B cell (primary cell): Measurements from ENCODE around the gene PLEKHM3. TPM values are rescaled to one million over a fixed set of nuclear protein-coding genes. Genes with fewer than 3 reads are reported as not detected.

Source experiments
- ATAC-seq: fragments of 200-7000 bp; cut with Tn5 transposase; one replicate; pipeline ENCODE4 v1.10.0; 2021; ENCODE audit warnings: low read depth, mild to moderate bottlenecking, moderate number of reproducible peaks, moderate library complexity
- CTCF ChIA-PET: fragments of 350-600 bp; sonication (Branson Sonifier 250); formaldehyde crosslinking; loops from one replicate; lab custom pipeline; 2021; ENCODE audit warnings: antibody characterized with exemption, inconsistent platforms; lab: Charles Lee
- POLR2A ChIA-PET: fragments of 350-600 bp; sonication (Branson Sonifier 250); formaldehyde crosslinking; loops from one replicate; lab custom pipeline; 2021; ENCODE audit warnings: antibody characterized with exemption; lab: Charles Lee
- DNase-seq: peaks from one replicate; pipeline ENCODE4 v3.0.0; 2013
- H2AFZ ChIP-seq: 2 replicates; pipeline ENCODE4 v1.6.1; 2012; ENCODE audit warnings: mild to moderate bottlenecking, low read depth, low read length; ENCODE audit not compliant: insufficient read depth, poor library complexity, severe bottlenecking
- H3K27ac ChIP-seq, 2 donors: 1 replicate in 1 of 2; 2 replicates in 1 of 2; pipeline ENCODE4 v1.5.1; 2012 to 2013; ENCODE audit warnings: low read length in 2 of 2, mild to moderate bottlenecking in 2 of 2, moderate library complexity in 1 of 2
- H3K27me3 ChIP-seq, 4 experiments: fragments of 200-600 bp in 1 of 4; sonication (generic) in 1 of 4; replicated peaks in 1 of 4; 1 replicate in 2 of 4; 2 replicates in 2 of 4; pipeline versions ENCODE4 v1.6.1 to v1.7.0; 2013 to 2016; ENCODE audit warnings: low read length in 3 of 4, mild to moderate bottlenecking in 2 of 4, mixed read lengths in 1 of 4, moderate library complexity in 1 of 4; ENCODE audit not compliant: insufficient read depth in 4 of 4, control insufficient read depth in 3 of 4; ENCODE audit errors: control extremely low read depth in 1 of 4
- H3K36me3 ChIP-seq, 2 experiments: replicated peaks in 1 of 2; 1 replicate in 1 of 2; 2 replicates in 1 of 2; pipeline versions ENCODE4 v1.6.1 to v1.7.1; 2013; ENCODE audit warnings: low read length in 1 of 2; ENCODE audit not compliant: insufficient read depth in 2 of 2, control insufficient read depth in 1 of 2; ENCODE audit errors: control extremely low read depth in 1 of 2, extremely low read depth in 1 of 2
- H3K4me1 ChIP-seq, 2 donors: fragments of 200-600 bp in 1 of 2; sonication (generic) in 1 of 2; 1 replicate in 1 of 2; 2 replicates in 1 of 2; pipeline versions ENCODE4 v1.5.1 to v1.6.1; 2013 to 2017; ENCODE audit warnings: low read length in 2 of 2; ENCODE audit not compliant: control insufficient read depth in 2 of 2, insufficient read depth in 2 of 2
- H3K4me2 ChIP-seq: replicated peaks from 2 replicates; pipeline ENCODE3; 2012; ENCODE audit warnings: mild to moderate bottlenecking, low read depth, low read length; ENCODE audit not compliant: poor library complexity, severe bottlenecking
- H3K4me3 ChIP-seq, 5 experiments: fragments of 200-600 bp in 1 of 5; sonication (generic) in 1 of 5; 1 replicate in 3 of 5; 2 replicates in 2 of 5; pipeline versions ENCODE4 v1.5.1 to v1.7.0; 2011 to 2016; ENCODE audit warnings: low read length in 4 of 5, mild to moderate bottlenecking in 4 of 5, low read depth in 2 of 5, control low read depth in 1 of 5, moderate library complexity in 1 of 5; ENCODE audit not compliant: insufficient read depth in 1 of 5; ENCODE audit errors: control extremely low read depth in 1 of 5, extremely low read depth in 1 of 5
- H3K79me2 ChIP-seq: fragments of 200-600 bp; sonication (generic); one replicate; pipeline ENCODE4 v1.6.0; 2016; ENCODE audit warnings: low read length; ENCODE audit not compliant: control insufficient read depth, insufficient read depth
- H3K9ac ChIP-seq: fragments of 200-600 bp; sonication (generic); 2 replicates; pipeline ENCODE4 v1.6.1; 2017; ENCODE audit warnings: mild to moderate bottlenecking, low read length, moderate library complexity
- H3K9me3 ChIP-seq, 3 donors: one replicate each; pipeline versions ENCODE4 v1.6.1 to v1.7.1; 2013; ENCODE audit warnings: low read length in 2 of 3; ENCODE audit not compliant: control insufficient read depth in 2 of 3, insufficient read depth in 1 of 3; ENCODE audit errors: control extremely low read depth in 1 of 3
- H4K20me1 ChIP-seq: 2 replicates; pipeline ENCODE4 v1.6.0; 2012; ENCODE audit warnings: mild to moderate bottlenecking, low read length; ENCODE audit not compliant: insufficient read depth, control insufficient read depth, poor library complexity, severe bottlenecking
- H3K27ac Mint-ChIP-seq: one replicate; pipeline ENCODE4 v1.8.0; 2021; ENCODE audit warnings: mixed read lengths
- H3K27me3 Mint-ChIP-seq: one replicate; pipeline ENCODE4 v1.8.0; 2021; ENCODE audit warnings: mixed read lengths
- H3K4me1 Mint-ChIP-seq: one replicate; pipeline ENCODE4 v1.8.0; 2021; ENCODE audit warnings: mixed read lengths
- H3K4me3 Mint-ChIP-seq: one replicate; pipeline ENCODE4 v1.8.0; 2021; ENCODE audit warnings: mixed read lengths
- H3K9me3 Mint-ChIP-seq: one replicate; pipeline ENCODE4 v1.8.0; 2022; ENCODE audit warnings: mixed read lengths; ENCODE audit not compliant: insufficient read depth
- CTCF ChIP-seq: fragments of 200-600 bp; IDR thresholded peaks from one replicate; pipeline ENCODE4 v1.8.0; 2022; ENCODE audit warnings: antibody characterized with exemption, mild to moderate bottlenecking
- EZH2 ChIP-seq: IDR thresholded peaks from 2 replicates; pipeline ENCODE4 v1.6.1; 2012; ENCODE audit warnings: borderline replicate concordance, low read depth, mild to moderate bottlenecking, moderate library complexity, low read length; ENCODE audit not compliant: insufficient read depth, poor library complexity, severe bottlenecking
- WGBS: methylation state at CpG from one replicate; pipeline ENCODE4 v1.1.5; 2013; ENCODE audit warnings: missing lambda C conversion rate; ENCODE audit not compliant: insufficient coverage; 5-methylcytosine and 5-hydroxymethylcytosine counted together
- intact Hi-C: fragments of 100-400 bp; cut with micrococcal nuclease; formaldehyde crosslinking; loops from one replicate; pipeline ENCODE4 v1.10.0; 2022
- polyA plus RNA-seq: library from polyadenylated mRNA; depleted of rRNA; stranded (reverse); fragments of >200 nt; gene quantifications from 2 replicates; pipeline ENCODE4 v1.2.3, GENCODE V29; 2012
- total RNA-seq, 2 donors: library from RNA; stranded (reverse); fragments of 120-200 nt in 1 of 2; gene quantifications; 1 replicate in 1 of 2; 2 replicates in 1 of 2; pipeline versions ENCODE4 v1.2.3 to v1.2.4, GENCODE V29; 2013 to 2022

Gene PLEKHM3
- total and polyA plus RNA-seq, 2 donors (not counting 1 experiment from before 2014, with no cell fraction given): 4.0 to 17.7 TPM

GRCh38 chr2:207956771-207957170 lies 68.6 kb downstream of the PLEKHM3 start:
- TF ChIP-seq EZH2: no peak
- TF ChIP-seq CTCF: no peak
- peaks cover 12% of the 10 kb centered on the region for H3K4me1 Mint-ChIP-seq
- Histone ChIP-seq H3K36me3 (peaks cover 0 to 3% of the 10 kb centered on the region in 2 experiments), H4K20me1 (no peaks in the 10 kb centered on the region), H3K27ac (no peak overlapping the region), H3K4me2 (no peak overlapping the region), H3K79me2 (no peaks in the 10 kb centered on the region), H3K4me3 (no peak overlapping the region), H3K9me3 (peaks cover 0 to 2% (median 0%) of the 10 kb centered on the region in 3 donors), H3K27me3 (no peaks in the 10 kb centered on the region), H3K4me1 (peaks cover 6% of the 10 kb centered on the region in 2 donors), H2AFZ (no peak overlapping the region), H3K9ac (no peak overlapping the region)
- H3K27ac Mint-ChIP-seq: no peak overlapping the region
- DNase-seq (no peak), ATAC-seq (no peak)
- no peaks in the 10 kb centered on the region for H3K27me3 Mint-ChIP-seq
- no peak overlapping the region for H3K4me3 Mint-ChIP-seq
- intact Hi-C loops: no loop called here
- 89% methylated on average over 3 of the region's 3 CpGs for WGBS
- H3K9me3 Mint-ChIP-seq: no peaks in the 10 kb centered on the region
- POLR2A ChIA-PET: no interaction called here
- CTCF ChIA-PET: interaction anchor here (0.7 kb wide), 1 partner anchor 83 kb away, joined by 3 read pairs; no protein-coding TSS in a partner anchor

GRCh38 chr2:207955456-207955855 lies 69.9 kb downstream of the PLEKHM3 start:
- H3K27me3 Mint-ChIP-seq: no peaks in the 10 kb centered on the region
- no peak overlapping the region for H3K4me3 Mint-ChIP-seq
- Histone ChIP-seq H3K9me3 (no peaks in the 10 kb centered on the region), H2AFZ (no peak overlapping the region), H3K36me3 (peaks cover 0 to 3% of the 10 kb centered on the region in 2 experiments), H3K9ac (no peak overlapping the region), H3K4me2 (no peak overlapping the region), H3K79me2 (peaks cover 2% of the 10 kb centered on the region), H3K27ac (no peak overlapping the region), H3K4me3 (no peak overlapping the region), H4K20me1 (no peaks in the 10 kb centered on the region), H3K27me3 (no peaks in the 10 kb centered on the region), H3K4me1 (peaks cover 9% of the 10 kb centered on the region in 2 donors)
- ATAC-seq: no peak
- POLR2A ChIA-PET: no interaction called here
- H3K27ac Mint-ChIP-seq: no peak overlapping the region
- TF ChIP-seq EZH2: no peak
- TF ChIP-seq CTCF: no peak
- CTCF ChIA-PET: no interaction called here
- intact Hi-C loops: no loop called here
- no CpG with 5 or more reads among the region's 1 CpG for WGBS
- peaks cover 17% of the 10 kb centered on the region for H3K4me1 Mint-ChIP-seq
- no peak for DNase-seq
- H3K9me3 Mint-ChIP-seq: no peaks in the 10 kb centered on the region
